ENCODE results near the gene GPAT2. TPM values are rescaled to one million over a fixed set of nuclear protein-coding genes. Genes with fewer than 3 reads are reported as not detected.
"Not testable (repeated sequence)": the region's sequence is repeated elsewhere in the genome, so short reads cannot be mapped to it uniquely, and the experiment has no call there.

GPAT2 gene, protein sequence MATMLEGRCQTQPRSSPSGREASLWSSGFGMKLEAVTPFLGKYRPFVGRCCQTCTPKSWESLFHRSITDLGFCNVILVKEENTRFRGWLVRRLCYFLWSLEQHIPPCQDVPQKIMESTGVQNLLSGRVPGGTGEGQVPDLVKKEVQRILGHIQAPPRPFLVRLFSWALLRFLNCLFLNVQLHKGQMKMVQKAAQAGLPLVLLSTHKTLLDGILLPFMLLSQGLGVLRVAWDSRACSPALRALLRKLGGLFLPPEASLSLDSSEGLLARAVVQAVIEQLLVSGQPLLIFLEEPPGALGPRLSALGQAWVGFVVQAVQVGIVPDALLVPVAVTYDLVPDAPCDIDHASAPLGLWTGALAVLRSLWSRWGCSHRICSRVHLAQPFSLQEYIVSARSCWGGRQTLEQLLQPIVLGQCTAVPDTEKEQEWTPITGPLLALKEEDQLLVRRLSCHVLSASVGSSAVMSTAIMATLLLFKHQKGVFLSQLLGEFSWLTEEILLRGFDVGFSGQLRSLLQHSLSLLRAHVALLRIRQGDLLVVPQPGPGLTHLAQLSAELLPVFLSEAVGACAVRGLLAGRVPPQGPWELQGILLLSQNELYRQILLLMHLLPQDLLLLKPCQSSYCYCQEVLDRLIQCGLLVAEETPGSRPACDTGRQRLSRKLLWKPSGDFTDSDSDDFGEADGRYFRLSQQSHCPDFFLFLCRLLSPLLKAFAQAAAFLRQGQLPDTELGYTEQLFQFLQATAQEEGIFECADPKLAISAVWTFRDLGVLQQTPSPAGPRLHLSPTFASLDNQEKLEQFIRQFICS
- total RNA-seq (10 to 100 TPM in 1 of 2 experiments, 1 to 10 TPM in 1; 9.9 to 11.7 TPM), polyA plus RNA-seq (1 to 10 TPM; 1.1 to 8.8 (median 4.2) TPM), total RNA-seq (0.08 to 9.9 (median 2.0) reads per million in 6 experiments)

DNA sequence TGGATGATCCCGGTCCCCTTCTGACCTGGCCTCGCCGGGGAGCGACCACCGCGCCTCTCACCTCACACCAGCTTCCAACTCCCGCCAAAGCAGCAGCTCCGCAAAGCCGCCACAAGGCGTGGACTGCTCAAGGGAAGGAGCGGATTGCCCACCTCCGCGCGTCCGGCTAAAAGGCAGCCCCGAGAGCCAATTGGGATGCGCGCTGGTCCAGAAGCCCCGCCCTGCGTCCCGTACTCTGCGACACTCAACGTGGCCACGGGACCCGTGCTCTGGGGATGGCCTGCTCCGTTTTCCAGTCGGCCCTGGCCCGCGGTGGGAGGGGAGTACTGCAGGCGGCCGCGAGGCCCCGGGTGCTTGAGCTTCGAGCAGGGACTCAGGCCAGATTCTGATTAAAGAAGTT lies at the start of gene GPAT2:
Gene GPAT2, minus strand, starts transcription at position 125 of the 400 bp plus-strand sequence. CDS start 2,557 bp downstream, outside the sequence.
- H3K27ac Mint-ChIP-seq, H3K4me3 Mint-ChIP-seq, DNase-seq, POLR2A ChIA-PET, H3K9me3 Mint-ChIP-seq, H3K27me3 Mint-ChIP-seq, H3K36me3 Mint-ChIP-seq, H3K4me1 Mint-ChIP-seq: not testable (repeated sequence)
- ATAC-seq, result peak; percentile 73 to 94

DNA sequence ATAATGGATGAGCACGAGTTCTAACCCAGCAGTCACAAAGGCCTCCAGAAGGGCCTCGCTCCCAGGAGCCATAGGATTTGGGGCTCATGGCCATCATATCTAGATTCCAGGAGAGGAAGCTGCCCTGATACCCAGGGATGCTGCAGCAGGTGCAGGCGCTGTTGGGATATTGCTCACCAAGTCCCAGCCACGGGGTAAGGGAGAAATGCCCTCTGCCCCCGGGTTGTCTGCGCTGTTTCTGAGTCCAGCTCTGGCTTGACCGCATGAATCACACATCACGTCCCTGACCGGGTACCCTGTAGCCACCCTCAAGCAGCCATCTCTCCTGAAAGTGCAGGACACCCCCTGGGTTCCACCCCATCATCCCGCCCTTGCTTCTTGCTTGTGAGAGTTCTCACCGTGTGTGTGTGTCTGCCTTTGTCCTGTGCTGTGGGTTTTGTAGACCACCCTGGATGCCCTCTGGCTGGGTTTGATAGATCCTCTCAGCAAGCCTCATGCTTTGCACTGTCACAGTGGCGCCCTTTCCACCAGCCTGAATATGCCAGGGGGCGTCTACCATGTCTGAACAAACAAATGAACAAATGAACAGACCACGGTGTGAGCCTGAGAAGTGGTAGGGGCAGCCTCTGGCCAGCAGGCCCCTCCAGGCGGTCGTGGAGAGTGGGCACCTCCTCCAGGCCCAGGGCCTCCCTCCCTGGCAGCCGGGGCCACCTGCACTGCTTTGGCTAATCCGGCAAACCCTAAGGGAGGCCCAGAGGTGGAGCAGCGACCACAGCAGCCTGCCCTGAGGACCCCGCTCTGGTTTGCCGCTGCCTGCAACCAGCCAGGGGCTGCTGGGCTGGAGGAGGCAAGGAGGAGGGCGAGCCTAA lies 49.5 kb upstream of the GPAT2 start:
- no peak overlapping the region for H3K4me3 Mint-ChIP-seq
- H3K36me3 Mint-ChIP-seq, result no peaks in the 10 kb centered on the region
- DNase-seq (peak in 1 of 10 donors; percentile 12), ATAC-seq (no peak)
- H3K27me3 Mint-ChIP-seq, result peaks cover 4 to 14% (median 5%) of the 10 kb centered on the region in 5 donors
- H3K27ac Mint-ChIP-seq, result peak overlapping the region in 2 of 10 donors; percentile 30 to 48
- POLR2A ChIA-PET, result no interaction called here
- H3K9me3 Mint-ChIP-seq, result peaks cover 0 to 14% (median 2%) of the 10 kb centered on the region in 9 donors
- H3K4me1 Mint-ChIP-seq, result no peaks in the 10 kb centered on the region

DNA sequence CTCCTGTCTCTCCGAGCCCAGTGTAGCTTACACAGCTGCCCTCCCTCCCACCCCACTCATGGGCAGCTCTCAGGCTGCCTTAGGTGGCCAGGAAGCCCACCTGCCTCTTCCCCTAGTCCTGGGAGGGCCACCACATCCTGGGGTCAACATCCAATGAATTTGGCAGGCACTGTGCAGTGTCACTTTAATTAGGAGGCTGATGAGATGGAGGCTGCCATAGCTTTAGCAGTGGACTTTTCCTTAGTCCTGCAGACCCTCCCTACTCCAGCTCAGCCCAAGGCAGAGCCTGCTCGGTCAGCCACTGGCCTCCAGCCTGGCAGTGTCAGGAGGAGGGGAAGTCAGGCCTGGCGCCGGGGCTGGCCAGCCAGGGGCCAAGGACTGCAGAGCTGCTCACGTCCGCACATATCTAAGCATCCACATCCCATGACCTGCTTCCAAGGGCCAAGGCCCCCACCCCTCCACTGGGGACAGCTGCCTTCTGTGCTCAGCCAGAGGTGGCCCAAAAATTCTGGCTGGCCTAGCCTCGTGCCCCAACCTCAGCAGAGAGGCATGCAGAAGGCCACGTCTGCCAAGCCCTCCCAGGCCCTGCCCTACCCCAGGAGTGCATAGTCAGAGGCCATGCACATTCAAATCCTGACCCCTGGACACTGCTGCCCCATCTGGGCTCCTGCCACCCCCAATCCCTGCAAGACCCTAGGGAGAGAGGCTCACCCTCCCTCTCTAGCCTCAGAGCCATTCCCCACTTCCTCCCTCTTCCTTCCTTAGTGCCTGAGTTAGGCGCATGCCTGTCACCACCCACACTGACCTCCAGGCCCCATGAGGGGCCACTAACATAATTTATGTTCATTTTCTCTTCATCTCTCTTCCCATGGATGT lies 48.6 kb upstream of the GPAT2 start:
- POLR2A ChIA-PET, result no interaction called here
- no peak for ATAC-seq
- Mint-ChIP-seq H3K36me3 (no peaks in the 10 kb centered on the region), H3K9me3 (peaks cover 0 to 14% (median 2%) of the 10 kb centered on the region in 9 donors), H3K27me3 (peaks cover 4 to 14% (median 5%) of the 10 kb centered on the region in 5 donors), H3K27ac (no peak overlapping the region), H3K4me1 (no peaks in the 10 kb centered on the region), H3K4me3 (no peak overlapping the region)
- DNase-seq, result no peak

DNA sequence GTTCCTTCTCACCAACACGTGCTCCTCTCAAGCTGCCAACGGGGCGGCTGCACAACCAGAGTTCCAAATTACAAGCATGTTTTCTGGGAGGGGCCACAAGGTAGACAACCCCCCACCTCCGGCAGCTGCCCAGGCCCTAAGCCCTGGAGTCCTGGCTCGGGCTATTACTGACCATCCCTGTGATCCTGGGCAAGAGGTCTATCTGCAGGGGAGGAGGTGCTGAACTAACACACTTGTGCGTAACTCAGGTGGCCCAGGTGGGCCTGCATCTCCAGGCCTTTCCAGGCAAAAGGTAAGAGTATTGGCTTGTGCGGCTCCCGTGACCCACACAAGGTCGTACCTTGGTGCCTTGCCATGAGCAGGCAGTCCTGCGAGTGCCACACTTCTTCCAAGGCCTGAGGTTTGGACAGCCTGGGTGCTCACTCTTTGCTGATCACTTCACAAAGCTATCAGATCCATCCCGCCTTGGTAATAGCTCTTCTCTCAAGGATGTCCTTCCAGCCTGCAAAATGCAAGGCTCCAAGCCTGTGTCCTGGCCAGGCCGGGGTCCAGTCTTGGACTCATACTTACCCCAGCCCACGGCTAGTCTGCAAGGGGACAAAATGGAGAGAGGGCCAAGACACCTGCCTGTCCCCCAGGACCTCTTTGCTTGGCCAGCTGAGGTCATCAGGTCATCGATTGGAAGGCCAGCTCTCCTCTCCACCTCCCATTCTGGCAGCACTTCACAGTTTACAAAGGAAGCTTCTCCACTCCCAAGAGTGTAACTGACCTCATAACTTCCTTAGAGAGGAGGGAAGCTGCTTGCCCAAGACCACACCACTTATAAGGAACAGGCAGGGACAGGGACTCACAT lies 47.7 kb upstream of the GPAT2 start:
- Mint-ChIP-seq H3K9me3 (peaks cover 0 to 14% (median 2%) of the 10 kb centered on the region in 9 donors), H3K27me3 (peaks cover 4 to 14% (median 5%) of the 10 kb centered on the region in 5 donors), H3K4me3 (no peak overlapping the region), H3K36me3 (no peaks in the 10 kb centered on the region), H3K27ac (no peak overlapping the region), H3K4me1 (no peaks in the 10 kb centered on the region)
- POLR2A ChIA-PET, result no interaction called here
- ATAC-seq (no peak), DNase-seq (no peak)

DNA sequence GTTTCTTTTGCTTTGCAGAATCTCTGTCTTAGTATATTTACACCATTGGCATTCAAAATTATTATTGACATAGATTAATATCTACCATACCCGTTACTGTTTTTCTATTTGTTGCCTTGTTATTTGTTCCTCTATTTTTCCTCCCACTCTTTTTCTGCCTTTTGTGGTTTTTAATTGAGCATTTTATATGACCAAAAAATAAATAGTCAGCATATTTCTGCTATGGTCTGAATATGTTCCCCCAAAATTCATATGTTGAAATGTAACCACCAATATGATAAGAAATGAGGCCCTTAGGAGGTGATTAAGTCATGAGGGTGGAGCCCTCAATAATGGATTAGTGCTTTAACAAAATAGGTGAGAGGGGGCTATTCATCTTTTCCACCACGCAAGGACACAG lies 46.3 kb upstream of the GPAT2 start:
- peaks cover 0 to 5% (median 2%) of the 10 kb centered on the region in 3 donors for H3K36me3 Mint-ChIP-seq
- ATAC-seq, result no peak

DNA sequence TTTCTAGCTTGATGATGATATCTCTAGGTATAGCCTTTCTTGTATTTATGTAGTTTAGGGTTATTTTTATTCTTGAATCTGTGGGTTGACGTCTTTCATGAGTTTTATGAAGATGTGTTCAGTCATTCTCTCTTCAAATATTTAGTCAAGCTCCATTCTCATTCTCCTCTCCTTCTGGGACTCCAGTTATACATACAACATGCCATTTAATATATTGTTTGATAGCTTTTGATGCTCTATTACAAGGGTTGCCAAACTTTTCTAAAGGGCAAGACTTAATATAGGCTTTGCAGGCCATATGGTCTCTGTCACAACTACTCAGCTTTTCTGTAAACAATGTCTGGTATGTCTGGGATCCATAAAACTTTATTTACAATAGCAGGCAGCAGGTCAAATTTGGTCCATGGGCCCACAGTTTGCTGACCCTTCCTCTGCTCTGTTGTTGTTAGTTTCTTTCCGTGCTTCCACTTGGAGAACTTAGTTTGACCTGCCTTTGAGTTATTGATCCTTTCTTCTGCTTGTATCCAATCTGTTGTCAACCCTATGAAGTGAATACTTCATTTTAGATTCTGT lies 40.6 kb upstream of the GPAT2 start:
- peaks cover 0 to 27% (median 13%) of the 10 kb centered on the region in 9 donors for H3K9me3 Mint-ChIP-seq
- ATAC-seq, result no peak

More for the DNA sequence above, 46.3 kb upstream of the GPAT2 start:
- no peak overlapping the region for H3K27ac Mint-ChIP-seq
- DNase-seq, result no peak
- H3K4me3 Mint-ChIP-seq, result no peak overlapping the region
- POLR2A ChIA-PET, result no interaction called here
- no peaks in the 10 kb centered on the region for H3K4me1 Mint-ChIP-seq
- H3K27me3 Mint-ChIP-seq, result peaks cover 4 to 14% (median 6%) of the 10 kb centered on the region in 5 donors
- H3K9me3 Mint-ChIP-seq, result peaks cover 0 to 19% (median 5%) of the 10 kb centered on the region in 9 donors

DNA sequence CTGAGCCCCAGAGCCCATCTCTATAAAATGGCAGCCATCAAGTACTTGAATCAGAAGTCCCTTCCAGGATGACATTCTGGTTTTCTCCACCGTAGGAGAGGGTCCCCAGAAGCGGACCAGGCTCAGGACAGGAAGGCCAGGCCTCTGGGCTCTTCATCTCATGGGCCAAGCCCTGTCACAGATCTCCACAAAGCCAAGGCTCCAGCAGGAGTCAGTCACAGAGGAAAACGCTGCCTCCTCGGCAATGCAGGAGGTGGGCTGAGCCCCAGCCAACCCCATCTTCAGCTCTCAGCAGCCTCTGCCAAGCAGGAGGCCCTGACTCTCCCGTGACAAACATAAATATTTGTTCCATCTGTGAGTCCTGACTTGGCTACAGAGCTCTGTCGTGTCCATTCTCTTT lies 39.4 kb upstream of the GPAT2 start:
- Mint-ChIP-seq H3K4me1 (no peaks in the 10 kb centered on the region), H3K9me3 (peaks cover 0 to 27% (median 13%) of the 10 kb centered on the region in 9 donors), H3K36me3 (peaks cover 0 to 20% (median 9%) of the 10 kb centered on the region in 3 donors), H3K4me3 (no peak overlapping the region), H3K27me3 (peaks cover 0 to 6% (median 0%) of the 10 kb centered on the region in 5 donors), H3K27ac (no peak overlapping the region)
- POLR2A ChIA-PET, result no interaction called here
- peak in 1 of 10 donors; percentile 52 for DNase-seq
- no peak for ATAC-seq

More for the DNA sequence above, 40.6 kb upstream of the GPAT2 start:
- peaks cover 0 to 5% (median 0%) of the 10 kb centered on the region in 5 donors for H3K27me3 Mint-ChIP-seq
- H3K27ac Mint-ChIP-seq, result no peak overlapping the region
- DNase-seq, result no peak
- peaks cover 0 to 20% (median 9%) of the 10 kb centered on the region in 3 donors for H3K36me3 Mint-ChIP-seq
- POLR2A ChIA-PET, result no interaction called here
- H3K4me3 Mint-ChIP-seq, result no peak overlapping the region
- no peaks in the 10 kb centered on the region for H3K4me1 Mint-ChIP-seq

DNA sequence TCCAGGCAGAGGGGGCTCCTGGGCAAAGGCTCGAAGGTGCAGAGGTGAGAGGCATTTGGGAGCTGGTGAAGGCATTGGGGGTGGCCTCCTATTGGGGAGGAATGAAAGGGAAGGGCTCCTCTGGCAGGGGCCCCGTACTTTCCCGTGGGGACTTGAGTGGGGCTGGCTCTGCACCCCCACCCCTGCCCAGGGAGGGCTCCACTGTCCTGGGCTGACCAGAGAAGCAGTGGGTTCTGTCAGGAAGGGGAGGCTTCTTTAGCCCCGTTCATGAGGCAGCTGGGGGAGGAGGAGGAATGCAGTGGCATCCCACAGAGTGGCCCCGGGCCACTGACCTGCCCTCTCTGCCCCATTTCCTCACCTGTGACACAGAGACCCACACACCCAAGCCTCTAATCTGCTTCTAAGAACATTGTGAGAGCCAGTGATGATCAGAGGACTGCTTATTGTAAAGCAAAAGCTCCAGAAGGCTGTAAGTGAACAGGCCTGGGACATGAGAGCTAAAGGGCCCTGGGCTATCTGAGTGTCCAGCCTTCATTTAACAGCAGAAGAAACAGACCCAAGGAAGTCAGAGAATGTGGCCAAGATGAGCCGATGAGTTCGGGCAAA lies 38.6 kb upstream of the GPAT2 start:
- Mint-ChIP-seq H3K27me3 (peaks cover 0 to 6% (median 0%) of the 10 kb centered on the region in 5 donors), H3K9me3 (peaks cover 0 to 27% (median 13%) of the 10 kb centered on the region in 9 donors), H3K36me3 (peaks cover 0 to 20% (median 9%) of the 10 kb centered on the region in 3 donors), H3K4me1 (no peaks in the 10 kb centered on the region), H3K27ac (peak overlapping the region in 1 of 10 donors; percentile 70), H3K4me3 (no peak overlapping the region)
- POLR2A ChIA-PET, result interaction anchor here (0.5 kb wide), 1 partner anchor 29 kb away, joined by 4 read pairs; no protein-coding TSS in a partner anchor
- no peak for ATAC-seq
- DNase-seq, result no peak

DNA sequence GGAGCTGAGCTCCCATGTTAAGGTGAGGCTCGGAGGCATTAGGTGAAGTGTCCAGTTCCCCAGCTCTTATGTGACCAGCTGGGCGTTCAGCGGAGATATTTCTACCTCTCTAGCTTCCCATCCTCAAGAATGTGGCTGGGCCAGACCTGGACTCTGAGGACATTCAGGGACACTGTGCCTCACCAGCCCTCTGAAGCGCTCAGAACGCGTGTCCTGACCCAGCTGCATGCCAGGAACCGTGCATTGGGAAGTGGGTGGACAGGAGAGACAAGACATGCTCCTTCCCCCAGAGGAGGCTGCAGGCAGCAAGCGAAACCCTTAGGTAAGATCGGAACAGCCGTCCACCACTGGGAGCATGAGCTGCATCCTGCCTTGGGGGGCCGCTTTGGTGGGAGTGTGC lies 38.0 kb upstream of the GPAT2 start:
- POLR2A ChIA-PET, result interaction anchor here (0.5 kb wide), 1 partner anchor 29 kb away, joined by 4 read pairs; no protein-coding TSS in a partner anchor
- peaks cover 0 to 6% (median 0%) of the 10 kb centered on the region in 5 donors for H3K27me3 Mint-ChIP-seq
- H3K4me1 Mint-ChIP-seq, result no peaks in the 10 kb centered on the region
- H3K36me3 Mint-ChIP-seq, result peaks cover 0 to 20% (median 9%) of the 10 kb centered on the region in 3 donors
- DNase-seq (no peak), ATAC-seq (no peak)
- H3K9me3 Mint-ChIP-seq, result peaks cover 0 to 27% (median 13%) of the 10 kb centered on the region in 9 donors
- H3K4me3 Mint-ChIP-seq, result no peak overlapping the region
- peak overlapping the region in 1 of 10 donors; percentile 74 for H3K27ac Mint-ChIP-seq

DNA sequence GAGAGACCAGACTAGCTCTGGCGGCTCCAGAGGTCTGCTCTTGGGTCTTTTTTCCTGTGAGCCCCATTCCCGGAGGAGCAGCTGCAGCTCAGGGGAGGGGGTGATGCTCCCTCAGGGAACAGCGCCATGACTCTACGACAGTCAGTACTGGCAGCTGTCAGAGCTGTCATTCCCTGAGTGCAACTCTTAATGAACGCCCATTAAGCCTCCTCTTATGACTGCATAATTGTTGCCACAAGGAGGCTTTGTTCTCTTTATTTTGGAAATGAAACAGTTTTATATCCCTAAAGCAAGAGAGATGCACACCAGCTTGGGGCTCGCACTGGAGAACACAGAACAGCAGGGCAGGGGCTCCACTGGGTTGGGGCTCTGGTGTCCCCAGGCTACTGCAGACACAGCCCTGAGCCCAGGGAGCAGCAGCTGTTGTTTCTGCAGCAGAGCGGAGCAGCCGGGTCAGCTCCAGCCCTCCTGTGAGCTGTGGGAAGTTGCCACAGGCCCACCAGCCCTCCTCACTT lies 37.3 kb upstream of the GPAT2 start:
- POLR2A ChIA-PET, H3K27ac Mint-ChIP-seq, DNase-seq, H3K4me1 Mint-ChIP-seq, H3K4me3 Mint-ChIP-seq, H3K27me3 Mint-ChIP-seq, ATAC-seq: not testable (repeated sequence)
- Mint-ChIP-seq H3K36me3 (peaks cover 0 to 20% (median 9%) of the 10 kb centered on the region in 3 donors), H3K9me3 (peaks cover 0 to 25% (median 13%) of the 10 kb centered on the region in 9 donors)

Data from naive thymus-derived CD8-positive, alpha-beta T cell (primary cell).